Sciatic nerve (tissue), 2 donors: ENCODE results near the gene FCN1. TPM values are rescaled to one million over a fixed set of nuclear protein-coding genes. Genes with fewer than 3 reads are reported as not detected.
"Not testable (repeated sequence)": the region's sequence is repeated elsewhere in the genome, so short reads cannot be mapped to it uniquely, and the experiment has no call there.

Source experiments
- ATAC-seq: fragments of 200-7000 bp; cut with Tn5 transposase; one replicate; pipeline ENCODE4 v1.9.1; 2020; ENCODE audit warnings: mild to moderate bottlenecking, moderate library complexity
- DNase-seq: peaks from one replicate; pipeline ENCODE4 v3.0.0-alpha.2; 2020; ENCODE audit warnings: low spot score
- intact Hi-C: fragments of 100-400 bp; cut with DNase I; formaldehyde crosslinking; loops from one replicate; pipeline ENCODE4 v1.14.2; 2022
- total RNA-seq: library from RNA; stranded (reverse); fragmentation: NEBNext Ultra II Directional; extraction: Animal tissue kit (Norgen Biotek cat#: 25700); gene quantifications from one replicate; pipeline ENCODE4 v1.2.1, GENCODE V29; 2021
- donor health status: DM: no; HTN: no; CAD: no.
- donor health status: DM: no; HTN: no; CAD: no.

Gene FCN1
- 16.1 TPM for total RNA-seq

DNA sequence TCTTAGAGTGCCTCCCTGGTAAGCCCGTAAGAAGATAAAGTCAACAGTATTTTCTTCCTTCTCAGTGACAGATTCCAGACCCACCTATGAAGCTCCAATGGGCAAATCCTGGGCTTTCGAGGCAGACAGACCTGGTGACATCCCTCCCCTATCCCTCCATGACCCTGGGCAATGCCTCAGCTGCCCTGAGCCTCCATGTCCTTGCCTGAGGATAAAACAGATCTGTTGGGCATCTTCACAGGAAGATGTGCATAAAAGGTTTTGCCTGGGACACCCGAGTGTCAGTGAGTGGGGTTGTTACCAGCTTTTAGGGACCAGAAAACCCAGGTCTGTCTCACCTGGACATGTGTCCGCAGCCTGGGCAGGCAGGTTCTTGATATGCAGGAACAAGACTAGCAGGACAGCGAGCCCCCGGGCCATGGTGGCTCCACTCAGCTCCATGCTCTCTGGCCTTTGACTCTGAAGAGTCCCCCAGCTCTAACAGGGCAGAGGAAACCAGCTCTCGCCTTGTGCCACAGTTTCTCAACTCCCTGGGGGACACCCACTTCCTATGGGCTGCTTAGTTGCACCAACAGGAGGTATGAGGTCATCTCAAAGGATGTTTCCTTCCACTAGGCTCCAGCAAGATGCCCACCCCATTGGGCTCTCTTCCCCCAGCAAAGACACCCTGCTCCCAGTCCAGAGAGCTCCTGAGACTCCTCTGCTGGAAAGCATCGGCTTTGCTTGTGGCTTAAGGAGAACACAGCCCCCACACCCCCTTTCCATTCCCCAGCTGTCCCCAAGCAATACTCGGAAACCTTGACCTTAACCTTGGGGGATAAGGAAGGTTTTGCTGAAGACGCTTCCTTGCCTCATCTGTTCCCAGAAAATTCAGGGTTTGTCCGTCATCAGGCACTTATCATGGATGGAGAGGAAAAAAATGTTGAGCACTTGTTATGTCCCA is at the start of gene FCN1:
TSS of gene FCN1 (minus strand) at position 482 of the 943 bp plus-strand sequence. CDS start at position 441, 41 bp downstream.
- no peak for DNase-seq
- intact Hi-C loops: no loop called here
- ATAC-seq: no peak

DNA sequence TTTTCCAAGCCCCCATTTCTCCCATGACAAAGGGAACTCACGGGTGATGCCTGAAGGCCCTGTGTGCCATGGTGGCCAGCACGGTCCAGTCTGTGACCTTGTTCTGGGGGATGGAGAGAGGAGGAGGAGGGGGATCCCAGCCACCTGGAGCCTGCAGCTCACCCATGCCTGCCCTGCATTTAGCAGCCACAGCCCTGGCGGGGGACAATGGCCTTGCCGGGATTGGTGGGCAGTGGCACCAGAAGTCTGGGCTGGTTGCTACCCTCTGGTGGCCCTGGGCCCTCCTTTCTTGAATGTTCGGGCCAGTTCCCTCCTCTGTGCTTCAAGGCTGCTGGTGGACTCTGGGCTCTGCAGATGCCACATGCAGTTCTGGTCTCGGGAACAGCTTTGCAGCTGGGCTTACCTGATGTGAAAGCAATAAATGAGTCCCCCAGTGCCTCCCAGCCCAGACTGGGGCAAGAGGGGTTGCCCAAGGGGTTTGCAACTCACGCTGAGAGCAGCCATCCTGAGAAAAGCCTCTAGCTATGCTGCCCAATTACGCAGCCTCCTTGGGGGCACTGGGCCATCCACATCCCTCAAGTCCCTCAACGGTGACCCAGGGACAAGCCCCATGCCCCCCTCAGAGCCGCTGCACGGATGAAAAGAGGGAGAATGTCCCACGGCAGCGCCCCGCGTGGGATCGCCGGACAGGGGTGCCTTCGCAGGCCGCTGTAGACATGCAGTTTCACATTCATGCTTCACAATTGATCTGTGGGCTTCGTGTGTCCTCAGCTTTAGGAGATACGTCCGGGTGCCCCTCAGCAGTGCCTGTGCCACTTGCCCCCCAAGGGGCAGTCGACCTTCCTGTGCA is 49.2 kb upstream of the FCN1 start:
- ATAC-seq (no peak), DNase-seq (peak; percentile 40)
- intact Hi-C loops: no loop called here

DNA sequence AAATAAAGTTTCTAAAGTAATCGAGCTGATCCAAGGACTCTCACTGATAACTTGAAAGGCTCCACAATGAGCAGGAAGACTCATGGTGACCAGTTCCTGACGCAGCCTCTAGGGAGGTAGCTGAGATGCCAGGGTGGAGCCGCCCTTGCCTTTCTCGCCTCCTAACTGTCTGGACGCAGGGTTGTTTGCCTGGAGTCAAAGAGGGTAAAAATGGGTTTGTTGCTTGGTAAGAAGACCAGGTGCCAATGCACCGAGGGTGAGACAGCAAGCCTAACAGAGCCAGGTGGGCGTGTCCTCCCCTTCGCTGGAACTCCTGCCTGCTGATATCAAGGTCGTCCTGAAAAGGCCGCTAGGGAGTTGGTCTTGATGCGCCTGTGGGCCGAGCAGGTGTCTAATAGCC is 48.6 kb upstream of the FCN1 start:
- ATAC-seq: no peak
- DNase-seq: peak; percentile 32
- intact Hi-C loops: no loop called here

- intact Hi-C loops: no loop called here
- no peak for ATAC-seq
- DNase-seq: peak; percentile 36
Observed at GRCh38 chr9:134965851-134966250, 48.1 kb upstream of the FCN1 start.

DNA sequence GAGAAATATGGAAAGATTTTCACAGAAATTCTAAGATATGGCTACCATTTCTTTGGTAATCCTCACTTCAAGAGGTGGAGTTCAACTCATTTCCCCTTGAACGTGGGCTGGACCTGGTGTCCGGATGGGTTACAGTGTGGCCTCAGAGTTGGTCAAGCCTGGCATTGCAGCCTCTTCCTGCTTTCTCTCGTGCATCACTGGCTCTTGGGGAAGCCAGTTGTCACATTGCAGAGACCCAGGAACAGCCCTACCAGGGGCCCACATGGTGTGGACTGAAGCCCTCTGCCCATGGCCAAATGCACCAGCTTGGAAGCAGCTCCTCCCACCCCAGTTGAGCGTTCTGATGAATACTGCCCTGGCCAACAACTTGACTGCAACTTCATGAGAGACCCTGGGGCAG is 47.7 kb upstream of the FCN1 start:
- DNase-seq: peak; percentile 43

GRCh38 chr9:134964271-134965055 is 46.8 kb upstream of the FCN1 start:
- intact Hi-C loops: no loop called here
- DNase-seq: peak; percentile 30

More for the DNA sequence above, 47.7 kb upstream of the FCN1 start:
- intact Hi-C loops: no loop called here
- ATAC-seq: no peak

GRCh38 chr9:134963546-134963945 is 45.8 kb upstream of the FCN1 start:
- DNase-seq (peak; percentile 42), ATAC-seq (no peak)
- intact Hi-C loops: no loop called here

More at GRCh38 chr9:134964271-134965055, 46.8 kb upstream of the FCN1 start:
- ATAC-seq: no peak

DNA sequence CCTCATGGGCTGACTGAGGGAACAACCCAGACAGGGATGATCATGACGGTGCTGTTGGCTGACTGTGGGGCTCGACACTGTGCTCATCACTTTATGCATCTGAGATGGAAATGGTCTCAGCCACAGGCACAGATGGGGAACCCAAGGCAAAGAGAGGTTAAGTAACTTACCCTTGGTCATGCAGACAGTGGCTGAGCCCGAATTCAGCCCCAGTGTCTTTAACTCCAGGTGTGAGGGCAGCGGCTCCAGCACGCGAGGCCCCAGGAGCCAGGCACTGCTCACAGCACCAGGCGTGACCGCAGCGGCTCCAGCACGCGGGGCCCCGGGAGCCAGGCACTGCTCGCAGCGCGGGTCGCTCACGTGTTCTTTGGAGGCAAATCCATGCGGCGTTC is 45.3 kb upstream of the FCN1 start:
- no peak for ATAC-seq

GRCh38 chr9:134962065-134962972 is 44.6 kb upstream of the FCN1 start:
- peak; percentile 49 for DNase-seq
- ATAC-seq: no peak
- intact Hi-C loops: no loop called here

More for the DNA sequence above, 45.3 kb upstream of the FCN1 start:
- intact Hi-C loops: no loop called here
- peak; percentile 40 for DNase-seq

DNA sequence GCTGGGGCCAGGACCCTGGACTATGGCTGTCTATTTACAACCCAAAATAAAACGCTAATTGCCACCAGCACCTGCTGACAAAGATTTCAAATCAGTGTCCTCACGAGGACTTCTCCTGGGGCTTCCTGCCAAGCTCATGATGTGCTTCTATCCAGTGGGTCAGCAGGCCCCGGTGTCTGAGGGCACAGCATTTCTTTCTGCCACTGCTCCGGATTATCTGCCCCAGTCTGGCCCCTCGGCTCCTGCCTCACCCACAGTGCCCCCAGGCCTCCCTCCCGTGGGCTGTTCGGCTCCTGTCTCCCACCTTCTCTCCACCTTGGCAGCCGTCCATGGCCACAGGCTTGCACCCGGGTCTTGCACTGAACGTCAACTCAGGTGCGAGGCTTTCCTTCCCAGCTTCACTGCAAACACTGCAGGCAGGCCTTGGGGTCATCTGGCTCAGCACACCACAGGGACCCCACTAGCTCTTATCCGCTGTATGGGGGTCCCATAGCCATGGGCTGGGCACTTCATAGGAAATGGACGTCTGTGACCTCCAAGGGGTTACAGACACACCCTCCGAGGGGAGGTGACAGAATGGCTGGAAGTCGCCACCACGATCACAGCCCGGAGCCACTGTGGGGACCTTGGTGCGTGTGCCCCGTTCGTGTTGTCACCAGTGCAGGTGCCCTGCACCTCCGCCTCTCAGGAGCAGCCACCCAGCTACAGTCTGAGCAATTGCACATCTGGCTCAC is 43.8 kb upstream of the FCN1 start:
- peak; percentile 53 for DNase-seq
- ATAC-seq: no peak
- intact Hi-C loops: no loop called here

- ATAC-seq (no peak), DNase-seq (peak; percentile 42)
- intact Hi-C loops: no loop called here
Observed at GRCh38 chr9:134960701-134961181, 43.0 kb upstream of the FCN1 start.

DNA sequence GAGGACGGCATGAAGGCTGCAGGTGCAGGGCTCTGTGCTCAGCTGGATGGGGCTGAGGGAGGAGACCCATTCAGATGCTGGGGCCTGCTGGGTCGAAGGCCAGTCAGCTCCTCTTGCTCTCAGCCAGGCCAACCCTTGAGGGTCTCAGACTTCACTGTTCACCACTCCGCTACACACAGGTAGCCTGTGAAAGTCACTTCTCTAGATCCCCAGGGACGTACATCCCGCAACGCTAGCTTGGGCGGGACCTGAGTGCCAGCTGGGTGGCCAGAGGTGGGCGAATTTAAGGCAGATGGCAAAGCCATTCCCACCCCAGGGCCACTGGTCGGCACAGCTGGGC is 42.2 kb upstream of the FCN1 start:
- ATAC-seq (no peak), DNase-seq (peak; percentile 45)
- intact Hi-C loops: no loop called here

- intact Hi-C loops: no loop called here
- DNase-seq (peak; percentile 30), ATAC-seq (no peak)
Observed at GRCh38 chr9:134959126-134959970, 41.6 kb upstream of the FCN1 start.

DNA sequence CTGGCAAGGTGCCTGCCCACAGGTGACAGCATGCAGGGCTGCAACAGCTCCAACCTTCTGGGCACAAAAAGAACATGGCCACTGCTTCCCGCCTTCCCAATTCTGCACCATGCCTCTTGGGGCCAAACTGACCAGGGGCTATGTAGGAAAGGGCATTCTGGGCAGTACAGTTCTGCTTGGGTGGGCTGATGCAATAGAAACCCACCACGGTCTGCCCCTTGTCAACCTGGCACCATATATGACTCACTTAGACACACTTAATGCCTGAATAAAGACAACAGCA is 40.2 kb upstream of the FCN1 start:
- DNase-seq: peak; percentile 25
- intact Hi-C loops: no loop called here
- no peak for ATAC-seq

- no peak for ATAC-seq
- peak; percentile 27 for DNase-seq
- intact Hi-C loops: no loop called here
Observed at GRCh38 chr9:134957165-134957944, 39.6 kb upstream of the FCN1 start.

- ATAC-seq, intact Hi-C loops, DNase-seq: not testable (repeated sequence)
Observed at GRCh38 chr9:134956387-134956786, 38.7 kb upstream of the FCN1 start.
